Upper lobe of left lung (tissue), 6 donors: ENCODE results near the gene TSPAN2. TPM values are rescaled to one million over a fixed set of nuclear protein-coding genes. Genes with fewer than 3 reads are reported as not detected.

Experiments
- ATAC-seq, 2 donors: fragments of 200-7000 bp; cut with Tn5 transposase; one replicate each; pipeline ENCODE4 v1.9.1; 2022; ENCODE audit warnings: mild to moderate bottlenecking in 2 of 2, moderate library complexity in 2 of 2; ENCODE audit not compliant: low FRiP score in 2 of 2
- DNase-seq, 2 donors: peaks; one replicate each; pipeline ENCODE4 v3.0.0-alpha.2; 2019 to 2020
- H3K27ac ChIP-seq, 4 donors: fragments of 200-600 bp; sonication (generic); one replicate each; pipeline ENCODE4 v1.5.1; 2016 to 2019
- H3K27me3 ChIP-seq, 4 donors: fragments of 200-600 bp; sonication (generic); one replicate each; pipeline ENCODE4 v1.5.1; 2017 to 2019
- H3K36me3 ChIP-seq, 4 donors: fragments of 200-600 bp; sonication (generic); one replicate each; pipeline ENCODE4 v1.5.1; 2016 to 2019
- H3K4me1 ChIP-seq, 4 donors: fragments of 200-600 bp; sonication (generic); one replicate each; pipeline ENCODE4 v1.5.1; 2018 to 2019
- H3K4me3 ChIP-seq, 4 donors: fragments of 200-600 bp; sonication (generic); one replicate each; pipeline ENCODE4 v1.5.1; 2017 to 2019; ENCODE audit warnings: mild to moderate bottlenecking in 2 of 4, moderate library complexity in 1 of 4
- H3K9me3 ChIP-seq, 4 donors: fragments of 200-600 bp; sonication (generic); one replicate each; pipeline ENCODE4 v1.5.1; 2018 to 2019
- EP300 ChIP-seq, 4 donors: sonication (generic); formaldehyde crosslinking; IDR thresholded peaks; one replicate each; pipeline ENCODE4 v1.5.1; 2017; ENCODE audit warnings: antibody characterized with exemption in 4 of 4, control low read depth in 2 of 4
- POLR2A ChIP-seq, 4 donors: fragments of 450-650 bp; IDR thresholded peaks; one replicate each; pipeline ENCODE4 v1.5.1; 2016 to 2017; ENCODE audit warnings: antibody characterized with exemption in 4 of 4, mild to moderate bottlenecking in 2 of 4
- POLR2AphosphoS5 ChIP-seq, 2 donors: sonication (generic); formaldehyde crosslinking; IDR thresholded peaks; one replicate each; pipeline ENCODE4 v1.5.1; 2017; ENCODE audit warnings: antibody characterized with exemption in 2 of 2
- whole genome bisulfite sequencing, 2 donors: methylation state at CpG; one replicate each; pipeline ENCODE4 v1.1.5; 2017 to 2018; 5-methylcytosine and 5-hydroxymethylcytosine counted together
- total RNA-seq, 6 donors: library from RNA; depleted of rRNA in 4 of 6; stranded (reverse); fragments of >200 nt in 4 of 6; gene quantifications; one replicate each; pipeline versions ENCODE4 v1.1.0 to v1.2.1, GENCODE V29; 2016 to 2021
- TF ChIP-seq, protein P1 (sequence below), 6 experiments: fragments of 450-650 bp in 4 of 6; fragments of 200-600 bp in 2 of 6; sonication (generic) in 2 of 6; IDR thresholded peaks; one replicate each; pipeline ENCODE4 v1.5.1; 2016 to 2019; ENCODE audit warnings: antibody characterized with exemption in 6 of 6
- donor health status: DM: no; HTN: no; CAD: no; lungs with moderate emphysema.
- donor health status: DM: no; HTN: yes; CAD: no; lungs with severe emphysema.

TSPAN2 gene
- total RNA-seq, 6 donors from 2014 or later: 1.7 to 13.7 (median 4.5) TPM

DNA sequence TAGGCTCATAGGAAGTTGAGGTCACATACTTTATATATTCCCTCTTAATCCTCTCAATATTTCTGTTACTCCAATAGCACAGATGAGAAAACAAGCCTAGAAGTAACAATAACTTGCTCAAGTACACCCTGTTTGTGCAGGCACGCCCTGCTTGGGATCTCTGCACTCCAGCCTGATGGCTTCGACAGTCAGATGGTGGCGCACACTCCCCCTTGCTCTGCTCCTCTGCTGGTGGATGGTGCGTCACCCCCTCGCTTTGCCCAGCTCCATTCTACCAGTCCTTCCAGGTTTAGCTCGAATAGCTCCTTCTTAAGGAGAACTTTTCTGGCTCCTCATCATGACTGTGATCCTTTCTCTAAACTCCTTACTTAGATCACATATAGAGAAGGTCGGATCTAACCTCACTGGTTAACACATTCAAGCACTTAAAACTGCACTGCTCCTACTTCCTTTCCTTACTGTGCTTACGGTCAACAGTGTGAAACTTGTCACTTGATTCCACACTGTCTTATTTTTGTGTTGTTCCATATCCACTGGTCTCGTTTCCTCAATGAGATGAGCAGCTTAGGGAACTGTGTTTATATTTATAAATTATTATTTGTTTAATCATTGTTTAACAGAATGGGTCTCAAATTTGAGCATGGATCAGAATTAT lies 3.0 kb downstream of the TSPAN2 start:
- no peak for ATAC-seq
- peak overlapping the region in 1 of 4 donors; percentile 50 for H3K27ac ChIP-seq
- H3K4me3 ChIP-seq: no peak overlapping the region
- DNase-seq: no peak
- peaks cover 16 to 33% (median 18%) of the 10 kb centered on the region in 4 donors for H3K4me1 ChIP-seq
- no peaks in the 10 kb centered on the region for H3K27me3 ChIP-seq
- H3K9me3 ChIP-seq: no peaks in the 10 kb centered on the region
- TF ChIP-seq POLR2AphosphoS5 (IDR thresholded peaks at IDR 0.05) (no peak), EP300 (IDR thresholded peaks at IDR 0.05) (no peak), POLR2A (IDR thresholded peaks at IDR 0.05) (no peak)
- TF ChIP-seq, protein P1, sequence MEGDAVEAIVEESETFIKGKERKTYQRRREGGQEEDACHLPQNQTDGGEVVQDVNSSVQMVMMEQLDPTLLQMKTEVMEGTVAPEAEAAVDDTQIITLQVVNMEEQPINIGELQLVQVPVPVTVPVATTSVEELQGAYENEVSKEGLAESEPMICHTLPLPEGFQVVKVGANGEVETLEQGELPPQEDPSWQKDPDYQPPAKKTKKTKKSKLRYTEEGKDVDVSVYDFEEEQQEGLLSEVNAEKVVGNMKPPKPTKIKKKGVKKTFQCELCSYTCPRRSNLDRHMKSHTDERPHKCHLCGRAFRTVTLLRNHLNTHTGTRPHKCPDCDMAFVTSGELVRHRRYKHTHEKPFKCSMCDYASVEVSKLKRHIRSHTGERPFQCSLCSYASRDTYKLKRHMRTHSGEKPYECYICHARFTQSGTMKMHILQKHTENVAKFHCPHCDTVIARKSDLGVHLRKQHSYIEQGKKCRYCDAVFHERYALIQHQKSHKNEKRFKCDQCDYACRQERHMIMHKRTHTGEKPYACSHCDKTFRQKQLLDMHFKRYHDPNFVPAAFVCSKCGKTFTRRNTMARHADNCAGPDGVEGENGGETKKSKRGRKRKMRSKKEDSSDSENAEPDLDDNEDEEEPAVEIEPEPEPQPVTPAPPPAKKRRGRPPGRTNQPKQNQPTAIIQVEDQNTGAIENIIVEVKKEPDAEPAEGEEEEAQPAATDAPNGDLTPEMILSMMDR (IDR thresholded peaks at IDR 0.05): no peak
- 68 to 75% methylated on average over 9 of the region's 9 CpGs for WGBS, 2 donors
- H3K36me3 ChIP-seq: no peaks in the 10 kb centered on the region

DNA sequence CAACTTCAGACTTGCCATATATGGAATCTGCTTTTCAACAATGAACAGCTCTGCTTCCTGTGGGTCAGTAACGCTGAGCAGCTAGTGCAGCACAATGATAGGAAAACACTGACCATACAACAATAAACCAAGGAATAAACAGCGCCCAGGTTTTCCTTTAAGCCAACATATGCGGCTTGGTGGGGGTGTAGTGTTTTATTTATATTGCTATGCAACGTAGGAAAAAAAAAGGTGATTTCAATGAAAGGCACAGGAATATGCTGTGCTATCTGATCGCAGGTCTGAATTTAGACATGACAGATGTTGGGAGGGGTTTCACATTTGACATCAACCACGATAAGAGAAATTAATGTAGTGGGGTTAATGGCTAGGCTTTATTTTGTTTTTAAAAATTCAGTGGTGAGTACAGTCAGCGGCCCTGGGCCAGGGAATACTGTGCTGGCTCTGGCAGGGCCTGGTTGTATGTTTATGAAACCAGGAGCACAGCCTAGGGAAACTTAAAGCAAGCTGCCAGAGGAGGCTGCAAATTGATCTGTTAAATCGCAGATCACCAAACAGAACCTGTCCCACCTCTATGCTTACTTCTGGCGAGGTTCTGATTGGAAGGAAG lies 4.3 kb downstream of the TSPAN2 start:
- peak overlapping the region; percentile 9 to 57 (median 50) for H3K27ac ChIP-seq
- H3K4me1 ChIP-seq: peaks cover 15 to 28% (median 16%) of the 10 kb centered on the region in 4 donors
- DNase-seq (no peak), ATAC-seq (no peak)
- WGBS, 2 donors: 45 to 62% methylated on average over 9 of the region's 9 CpGs
- no peaks in the 10 kb centered on the region for H3K36me3 ChIP-seq
- no peak overlapping the region for H3K4me3 ChIP-seq
- H3K27me3 ChIP-seq: no peaks in the 10 kb centered on the region
- no peak for TF ChIP-seq POLR2A (IDR thresholded peaks at IDR 0.05)
- TF ChIP-seq POLR2AphosphoS5 (IDR thresholded peaks at IDR 0.05): peak in 1 of 2 donors; percentile 33
- no peaks in the 10 kb centered on the region for H3K9me3 ChIP-seq

DNA sequence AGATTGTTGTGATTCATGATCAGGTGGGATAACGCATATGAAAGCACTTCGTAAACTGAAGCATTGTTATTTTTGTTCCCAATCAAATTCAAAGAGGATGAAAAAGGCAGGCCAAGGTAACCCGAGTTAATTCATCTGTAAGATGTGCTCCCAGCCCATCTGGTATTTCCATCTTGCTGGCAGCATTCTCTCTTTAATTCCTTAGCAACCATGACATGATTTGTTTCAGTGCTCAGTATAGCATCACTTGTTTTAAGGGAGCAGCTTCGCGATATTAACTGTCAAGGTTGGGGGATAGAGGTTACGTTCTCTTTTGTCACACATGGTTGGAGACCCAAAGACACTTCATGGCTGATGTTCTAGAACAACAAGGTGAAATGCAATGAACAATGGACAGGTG lies 6.4 kb downstream of the TSPAN2 start:
- peaks cover 4 to 13% (median 8%) of the 10 kb centered on the region in 4 donors for H3K4me1 ChIP-seq
- TF ChIP-seq POLR2AphosphoS5 (IDR thresholded peaks at IDR 0.05) (no peak), POLR2A (IDR thresholded peaks at IDR 0.05) (no peak), EP300 (IDR thresholded peaks at IDR 0.05) (no peak)
- TF ChIP-seq, protein P1 (IDR thresholded peaks at IDR 0.05): no peak
- no peak overlapping the region for H3K27ac ChIP-seq
- no peak overlapping the region for H3K4me3 ChIP-seq
- 87 to 89% methylated on average over 6 of the region's 6 CpGs for WGBS, 2 donors
- no peaks in the 10 kb centered on the region for H3K27me3 ChIP-seq
- ATAC-seq (no peak), DNase-seq (no peak)
- no peaks in the 10 kb centered on the region for H3K9me3 ChIP-seq
- no peaks in the 10 kb centered on the region for H3K36me3 ChIP-seq

DNA sequence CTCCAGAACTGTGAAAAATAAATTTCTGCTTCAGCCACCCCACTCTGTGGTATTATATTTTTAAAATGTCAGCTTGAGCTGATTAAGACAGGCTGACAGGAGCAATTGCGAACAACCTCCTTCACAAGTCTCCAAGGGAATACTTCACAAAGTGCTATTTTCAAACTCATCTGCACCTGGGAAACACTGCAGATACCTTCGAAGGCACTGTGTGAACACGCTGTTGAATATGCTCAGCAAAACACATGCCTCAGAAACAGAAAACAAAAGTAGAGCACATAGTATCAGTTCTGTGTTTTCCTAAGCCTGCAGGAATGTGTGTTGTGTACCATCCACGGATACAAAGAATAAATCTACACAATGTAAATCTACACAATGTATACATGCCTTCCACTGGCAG lies 10.6 kb downstream of the TSPAN2 start:
- no peaks in the 10 kb centered on the region for H3K9me3 ChIP-seq
- no peaks in the 10 kb centered on the region for H3K27me3 ChIP-seq
- H3K36me3 ChIP-seq: no peaks in the 10 kb centered on the region
- TF ChIP-seq EP300 (IDR thresholded peaks at IDR 0.05): no peak
- ATAC-seq (no peak), DNase-seq (no peak)
- WGBS, 2 donors: 91 to 94% methylated on average over 4 of the region's 4 CpGs
- no peak overlapping the region for H3K27ac ChIP-seq
- no peak overlapping the region for H3K4me3 ChIP-seq
- peaks cover 0 to 4% (median 0%) of the 10 kb centered on the region in 4 donors for H3K4me1 ChIP-seq

DNA sequence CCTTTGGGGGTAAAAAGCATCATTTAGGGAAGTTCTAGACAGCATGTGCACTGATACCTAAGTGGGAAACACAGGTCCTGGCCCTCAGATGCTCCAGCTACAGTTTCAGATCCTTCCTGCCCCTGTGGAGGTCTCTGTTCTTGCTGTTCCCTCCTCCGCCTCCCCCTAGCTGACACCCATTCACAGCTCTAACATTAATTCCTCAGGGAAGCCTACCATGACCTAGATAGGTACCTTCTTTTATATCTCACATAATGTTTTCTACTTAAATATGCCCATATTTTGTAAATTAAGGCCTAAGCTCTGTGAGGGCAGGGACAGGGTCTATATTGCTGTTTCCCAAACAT lies 11.3 kb downstream of the TSPAN2 start:
- Histone ChIP-seq H3K4me1 (peaks cover 0 to 7% (median 4%) of the 10 kb centered on the region in 4 donors), H3K36me3 (no peaks in the 10 kb centered on the region), H3K4me3 (no peak overlapping the region), H3K27ac (no peak overlapping the region), H3K27me3 (no peaks in the 10 kb centered on the region), H3K9me3 (no peaks in the 10 kb centered on the region)
- TF ChIP-seq POLR2A (IDR thresholded peaks at IDR 0.05): no peak
- no peak for TF ChIP-seq EP300 (IDR thresholded peaks at IDR 0.05)
- TF ChIP-seq POLR2AphosphoS5 (IDR thresholded peaks at IDR 0.05): no peak
- TF ChIP-seq, protein P1 (IDR thresholded peaks at IDR 0.05): no peak
- DNase-seq (no peak), ATAC-seq (no peak)
- WGBS, 2 donors: 96 to 100% methylated on average over 1 of the region's 1 CpG
